ENCODE measurements around the gene ARMC3.
A peak's percentile ranks its signal among the peaks of the same experiment; 100 is the strongest.

ARMC3 gene

DNA sequence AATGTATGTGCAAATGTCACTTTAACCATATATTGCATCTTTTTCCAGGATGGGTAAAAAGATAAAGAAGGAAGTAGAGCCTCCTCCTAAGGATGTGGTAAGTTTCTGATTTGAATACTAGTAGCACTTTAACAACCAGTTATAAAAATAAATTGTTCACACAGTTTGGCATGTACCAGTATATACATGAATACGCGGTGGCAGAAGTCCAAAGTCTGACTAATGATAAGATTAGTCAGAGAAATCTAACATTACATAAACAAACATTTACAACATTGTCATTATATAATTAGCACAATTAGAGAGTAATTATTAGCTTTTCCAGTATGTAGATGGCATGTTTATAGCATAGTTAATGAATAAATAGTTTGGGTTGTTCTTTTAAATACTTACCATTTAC lies 4.1 kb downstream of the ARMC3 start:
- no peak for DNase-seq

DNA sequence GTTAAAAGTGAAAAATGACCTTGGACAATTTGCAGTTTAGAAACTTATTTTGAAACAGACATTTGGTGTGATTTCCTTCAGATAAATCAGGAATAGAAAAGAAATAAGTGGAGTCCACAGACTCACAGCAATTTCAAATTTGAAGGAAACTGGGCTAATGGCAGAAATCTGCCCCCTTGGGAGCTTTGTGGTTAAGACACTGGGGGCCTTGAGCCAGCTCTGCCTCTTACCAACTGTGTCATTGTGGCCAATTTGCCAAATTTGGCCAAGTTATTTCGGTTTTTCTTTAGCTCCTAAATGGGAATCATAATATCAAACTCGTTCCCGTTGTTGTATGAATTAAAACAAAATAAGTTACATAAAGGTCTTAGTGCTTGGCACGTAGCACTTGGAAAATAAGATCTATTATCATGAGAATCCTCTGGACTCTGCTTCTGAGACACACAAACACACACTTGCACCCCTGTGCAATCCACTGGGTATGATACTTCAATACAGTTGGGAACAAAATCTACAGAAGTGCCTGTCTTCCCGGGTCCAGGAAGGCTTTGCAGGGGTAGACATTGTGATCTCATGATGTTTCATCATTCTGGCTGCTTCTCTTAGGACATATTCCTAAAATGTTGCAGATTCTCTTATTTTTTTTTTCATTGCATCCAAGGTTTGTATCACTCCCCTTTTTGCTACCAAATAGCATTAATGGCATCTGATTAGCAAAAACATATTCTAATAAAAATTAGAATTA lies 4.9 kb downstream of the ARMC3 start:
- no peak for DNase-seq

GRCh38 chr10:22934726-22935125 lies 6.9 kb downstream of the ARMC3 start:
- DNase-seq = no peak

DNA sequence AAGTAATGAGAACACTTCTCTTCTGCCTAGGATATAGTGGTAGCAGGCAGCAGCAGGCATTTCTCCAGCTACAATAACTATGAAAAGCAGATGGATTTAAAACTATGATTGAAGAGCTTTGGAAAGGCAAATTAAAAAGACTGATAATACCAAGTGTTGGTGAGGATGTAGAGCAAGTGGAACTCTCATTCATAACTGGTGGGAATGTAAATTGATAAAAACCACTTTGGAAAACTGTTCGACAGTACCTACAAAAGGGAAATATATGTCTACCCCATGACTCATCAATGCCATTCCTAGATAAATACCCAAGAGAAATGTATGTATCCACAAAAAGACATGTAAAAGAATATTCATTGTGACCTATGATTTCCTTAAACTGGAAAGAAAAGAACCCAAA lies 14.6 kb downstream of the ARMC3 start:
- no peak for DNase-seq

DNA sequence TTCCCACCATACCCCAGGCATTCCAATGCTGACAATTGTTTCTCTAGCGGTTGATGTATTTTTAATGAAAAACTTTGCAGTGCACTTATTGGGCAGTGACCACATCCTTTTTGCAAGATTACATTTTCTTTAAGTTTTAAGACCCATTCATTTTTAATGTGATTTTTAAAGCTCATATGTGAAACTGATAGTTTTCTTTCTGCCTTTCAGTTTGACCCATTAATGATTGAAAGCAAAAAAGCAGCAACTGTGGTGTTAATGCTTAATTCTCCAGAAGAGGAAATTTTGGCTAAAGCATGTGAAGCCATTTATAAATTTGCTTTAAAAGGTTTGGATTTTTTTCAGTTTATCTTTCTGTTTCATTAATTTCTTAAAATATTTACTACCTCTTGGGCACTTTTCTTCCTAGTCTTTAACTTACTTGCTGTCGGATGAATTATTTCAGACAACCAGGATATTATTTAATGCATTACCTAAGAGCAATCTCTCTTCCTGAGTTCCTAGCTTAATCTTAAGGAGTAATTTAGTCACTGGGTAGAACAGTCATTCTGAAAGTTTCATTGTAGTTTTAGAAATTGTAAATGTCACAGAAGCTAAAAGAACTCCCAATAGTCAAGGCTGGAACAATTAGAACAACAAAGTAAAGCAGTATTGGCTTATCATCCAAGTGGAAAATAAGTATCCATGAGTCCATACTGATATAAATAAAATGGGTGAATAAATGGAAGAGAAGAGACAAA lies 18.3 kb downstream of the ARMC3 start:
- DNase-seq = no peak

DNA sequence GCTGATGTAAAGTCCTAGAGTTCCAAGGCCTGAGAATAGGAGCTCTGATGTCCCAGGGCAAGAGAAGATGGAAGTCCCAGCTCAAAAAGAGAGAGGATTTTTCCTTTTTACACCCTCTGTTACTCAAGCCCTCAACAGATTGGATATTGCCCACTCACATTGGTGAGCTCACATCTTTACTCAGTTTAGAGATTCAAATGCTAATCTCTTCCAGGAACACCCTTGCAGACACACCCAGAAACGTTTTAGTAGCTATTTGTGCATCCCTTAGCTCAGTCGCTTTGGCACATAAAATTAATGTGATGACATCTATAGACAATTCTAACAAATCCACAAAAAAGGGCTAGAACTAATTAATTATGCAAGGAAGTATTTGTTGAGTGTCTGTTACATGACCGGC lies 27.1 kb downstream of the ARMC3 start:
- no peak for DNase-seq

DNA sequence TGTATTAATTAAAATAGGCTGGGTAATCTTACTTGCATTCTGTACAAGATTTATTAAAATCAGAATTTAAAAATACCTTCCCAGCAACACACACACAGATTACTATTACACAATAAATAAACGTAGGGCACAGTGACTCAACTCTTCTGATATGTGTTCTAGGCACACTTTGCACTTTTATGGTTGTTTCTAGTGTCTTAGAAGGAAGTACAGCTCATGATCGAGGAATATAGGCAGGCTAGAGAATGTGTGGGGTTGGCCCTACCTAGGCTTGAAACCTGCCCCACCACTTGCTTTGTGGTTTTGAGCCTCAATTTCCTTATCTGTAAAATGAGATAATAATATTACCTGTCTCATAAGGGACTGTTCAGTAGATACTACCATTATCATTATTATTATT lies 30.5 kb downstream of the ARMC3 start:
- no peak for DNase-seq

- no peak for DNase-seq
These were observed 31.4 kb downstream of the ARMC3 start for GRCh38 chr10:22959292-22959691.

GRCh38 chr10:22959950-22960349 lies 32.1 kb downstream of the ARMC3 start:
- no peak for DNase-seq

- DNase-seq = no peak
These were observed 35.0 kb downstream of the ARMC3 start for GRCh38 chr10:22962817-22963216.

DNA sequence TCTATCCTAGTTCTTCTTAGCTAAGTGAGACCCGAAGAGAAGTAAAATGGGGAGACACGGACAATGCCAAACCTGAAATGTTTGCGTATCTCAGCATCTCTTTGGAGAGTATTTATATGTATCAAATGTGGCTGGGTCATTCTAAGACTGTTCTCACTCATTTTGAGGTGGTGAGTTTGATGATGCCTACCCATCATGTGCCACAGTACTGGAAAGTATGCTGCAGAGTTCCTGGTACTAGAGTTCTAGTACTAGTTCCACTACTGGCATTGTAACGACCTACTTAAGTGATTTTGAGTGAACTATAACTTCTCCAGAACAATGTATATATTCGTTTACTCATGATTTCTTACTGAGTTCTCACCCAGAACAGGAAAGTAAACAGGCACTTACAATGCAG lies 41.9 kb downstream of the ARMC3 start:
- no peak for DNase-seq

- DNase-seq = no peak
These were observed 48.7 kb downstream of the ARMC3 start for GRCh38 chr10:22976534-22976933.

DNA sequence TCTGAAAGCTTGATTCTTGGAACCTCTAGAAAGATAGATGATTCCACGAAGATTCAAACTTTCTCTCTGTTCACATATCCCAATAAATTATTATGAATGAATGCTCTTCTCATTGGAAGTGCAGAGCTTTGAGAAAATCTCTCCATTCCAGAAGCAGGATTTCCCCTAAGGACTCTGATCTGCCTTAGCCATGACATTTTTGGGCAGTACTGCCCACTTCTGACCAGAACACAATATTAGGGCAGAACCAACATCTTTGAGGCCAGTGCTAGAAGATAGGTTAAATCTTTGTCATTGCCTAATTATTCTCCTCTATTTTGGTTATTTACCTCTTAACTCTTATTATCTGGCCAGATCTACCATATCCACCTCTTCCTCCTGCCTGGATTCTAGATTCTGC lies 49.9 kb downstream of the ARMC3 start:
- DNase-seq = no peak

DNA sequence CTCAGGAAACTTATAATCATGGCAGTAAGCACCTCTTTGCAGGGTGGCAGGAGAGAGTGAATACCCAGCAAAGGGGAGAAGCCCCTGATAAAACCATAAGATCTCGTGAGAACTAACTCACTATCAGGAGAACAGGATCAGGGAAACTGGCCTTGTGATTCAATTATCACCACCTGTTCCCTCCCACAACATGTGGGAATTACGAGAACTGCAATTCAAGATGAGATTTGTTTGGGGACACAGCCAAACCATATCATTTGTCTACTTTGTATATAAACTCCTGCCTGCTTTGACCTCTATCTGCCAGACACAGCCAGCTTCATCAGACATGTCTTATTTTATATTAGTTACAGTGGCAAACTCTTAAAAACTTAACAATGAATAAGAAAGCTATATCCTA lies 50.4 kb downstream of the ARMC3 start:
- DNase-seq = no peak

DNA sequence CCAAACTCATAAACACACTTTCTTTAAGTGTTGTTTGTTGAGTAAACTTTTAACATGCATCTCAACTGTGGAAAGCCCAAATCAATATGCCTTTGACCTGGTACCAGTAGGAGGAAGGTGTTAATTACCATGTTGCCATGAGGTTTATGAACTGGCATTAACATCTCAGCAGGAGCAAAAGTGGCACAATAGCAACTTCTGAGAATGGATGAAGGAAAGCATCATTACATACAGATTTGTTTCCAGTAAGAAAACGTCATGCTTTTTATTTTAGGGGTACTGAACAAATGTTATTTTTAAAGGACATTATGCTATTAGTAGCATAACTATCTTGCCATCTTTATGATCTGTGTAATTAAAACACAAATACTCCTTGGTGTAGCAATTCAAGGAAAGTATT lies 51.1 kb downstream of the ARMC3 start:
- DNase-seq = no peak

GRCh38 chr10:22980822-22981221 lies 53.0 kb downstream of the ARMC3 start:
- no peak for DNase-seq

GRCh38 chr10:22984066-22984465 lies 56.2 kb downstream of the ARMC3 start:
- DNase-seq = no peak

GRCh38 chr10:22986771-22987542 lies 59.1 kb downstream of the ARMC3 start:
- no peak for DNase-seq

- peak; percentile 25 for DNase-seq
These were observed 60.9 kb downstream of the ARMC3 start for GRCh38 chr10:22988581-22989360.

GRCh38 chr10:22990443-22990842 lies 62.6 kb downstream of the ARMC3 start:
- DNase-seq = no peak

GRCh38 chr10:22992075-22992474 lies 64.2 kb downstream of the ARMC3 start:
- no peak for DNase-seq

GRCh38 chr10:22992621-22993020 lies 64.8 kb downstream of the ARMC3 start:
- no peak for DNase-seq

GRCh38 chr10:22993314-22993713 lies 65.5 kb downstream of the ARMC3 start:
- DNase-seq = no peak
